NCI-H187 treated with DMSO at 0.1 percent for 48 hours (cell line): ENCODE results near the gene NCMAP.
"Not testable (repeated sequence)": the region's sequence is repeated elsewhere in the genome, so short reads cannot be mapped to it uniquely, and the experiment has no call there.

Source experiments
- DNase-seq: peaks from one replicate; lab custom pipeline; 2025; lab: John Stamatoyannopoulos, UW

Gene NCMAP

GRCh38 chr1:24541711-24542346 is 14.1 kb upstream of the NCMAP start:
- DNase-seq: no peak

GRCh38 chr1:24544239-24544638 is 11.6 kb upstream of the NCMAP start:
- no peak for DNase-seq

- DNase-seq: no peak
Measured at GRCh38 chr1:24545662-24546061, 10.2 kb upstream of the NCMAP start.

- DNase-seq: no peak
Measured at GRCh38 chr1:24547195-24547594, 8.7 kb upstream of the NCMAP start.

GRCh38 chr1:24548070-24548469 is 7.8 kb upstream of the NCMAP start:
- DNase-seq: no peak

GRCh38 chr1:24549210-24549609 is 6.7 kb upstream of the NCMAP start:
- not testable (repeated sequence) for DNase-seq

GRCh38 chr1:24551290-24551959 is 4.5 kb upstream of the NCMAP start:
- no peak for DNase-seq

- DNase-seq: no peak
Measured at GRCh38 chr1:24551960-24552571, 3.8 kb upstream of the NCMAP start.

GRCh38 chr1:24553931-24554330 is 2.0 kb upstream of the NCMAP start:
- DNase-seq: no peak

- no peak for DNase-seq
Measured at GRCh38 chr1:24554714-24555113, 1.2 kb upstream of the NCMAP start.

GRCh38 chr1:24556414-24556795 is 518 bp downstream of the NCMAP start:
- DNase-seq: no peak

- no peak for DNase-seq
Measured at GRCh38 chr1:24557220-24557619, 1.3 kb downstream of the NCMAP start.

- DNase-seq: no peak
Measured at GRCh38 chr1:24557711-24558131, 1.8 kb downstream of the NCMAP start.

- no peak for DNase-seq
Measured at GRCh38 chr1:24558455-24558854, 2.6 kb downstream of the NCMAP start.

- DNase-seq: no peak
Measured at GRCh38 chr1:24558902-24559791, 3.3 kb downstream of the NCMAP start.

- DNase-seq: no peak
Measured at GRCh38 chr1:24560361-24560760, 4.5 kb downstream of the NCMAP start.

- no peak for DNase-seq
Measured at GRCh38 chr1:24562625-24563024, 6.7 kb downstream of the NCMAP start.

GRCh38 chr1:24564695-24565094 is 8.8 kb downstream of the NCMAP start:
- DNase-seq: no peak

GRCh38 chr1:24566236-24566867 is 10.5 kb downstream of the NCMAP start:
- DNase-seq: no peak

GRCh38 chr1:24567792-24568388 is 12.0 kb downstream of the NCMAP start:
- no peak for DNase-seq

GRCh38 chr1:24568475-24568874 is 12.6 kb downstream of the NCMAP start:
- no peak for DNase-seq
